GM23338 (cell line): Measurements from ENCODE around the gene CD44.

Experiments used
- CREB1 ChIP-seq: fragments of 250-450 bp; sonication (Bioruptor Pico); IDR thresholded peaks from 2 replicates; pipeline ENCODE4 v1.5.0; 2020; ENCODE audit warnings: low read depth, mild to moderate bottlenecking, moderate library complexity
- CTCF ChIP-seq, 2 experiments: fragments of 200-600 bp in 1 of 2; sonication (generic) in 1 of 2; conservative IDR thresholded peaks; 2 replicates each; pipeline versions ENCODE4 v1.5.1 to v1.6.1; 2016 to 2017; ENCODE audit warnings: antibody characterized with exemption in 2 of 2, low read depth in 2 of 2, mild to moderate bottlenecking in 2 of 2, moderate library complexity in 1 of 2
- JUNB ChIP-seq: IDR thresholded peaks from one replicate; pipeline ENCODE4 v1.6.1; 2016; ENCODE audit warnings: antibody characterized with exemption; ENCODE audit not compliant: unreplicated experiment
- POLR2AphosphoS5 ChIP-seq: IDR thresholded peaks from 2 replicates; pipeline ENCODE4 v1.6.1; 2016; ENCODE audit warnings: antibody characterized with exemption, low read depth
- TF ChIP-seq, protein P1 (sequence below): IDR thresholded peaks from 2 replicates; pipeline ENCODE4 v1.6.1; 2016; ENCODE audit warnings: antibody characterized with exemption

DNA sequence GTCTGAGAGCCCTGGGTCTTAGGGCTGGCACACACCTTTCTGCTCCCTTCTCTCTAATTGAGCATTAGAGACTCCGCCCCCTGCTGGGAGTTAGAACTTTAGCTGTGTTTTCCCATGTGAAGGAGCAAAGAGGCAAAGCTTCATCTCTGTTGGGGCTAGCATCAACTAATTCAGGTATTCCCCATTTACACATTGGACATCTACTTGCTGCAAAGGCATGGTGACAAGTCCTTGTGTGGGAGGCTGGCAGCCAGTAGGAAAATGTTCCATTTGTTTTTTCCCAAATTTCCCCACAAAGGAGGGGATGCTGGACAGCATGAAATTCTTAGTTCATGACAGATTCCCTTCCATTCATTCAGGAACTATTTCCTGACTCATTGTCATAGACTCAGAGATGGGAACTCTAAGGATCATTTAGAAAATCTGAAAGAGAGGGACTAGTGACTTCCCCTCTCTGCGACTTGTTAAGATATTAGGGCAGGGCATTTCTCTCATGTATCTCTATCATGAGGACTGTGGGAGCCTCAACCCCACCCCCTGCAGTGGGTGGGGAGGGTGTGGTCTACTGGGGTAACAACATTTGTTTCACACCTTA, 3.6 kb downstream of the CD44 start:
- no peak for TF ChIP-seq JUNB
- TF ChIP-seq CREB1 (CRISPR knock-in tag), result no peak
- peak in 1 of 2 experiments; percentile 35; a peak in 1 of 4 replicates for TF ChIP-seq CTCF (conservative IDR thresholded peaks at IDR 0.05; ENCODE audit: low read depth in 2 of 2)
- no peak for TF ChIP-seq POLR2AphosphoS5
- TF ChIP-seq, protein P1, sequence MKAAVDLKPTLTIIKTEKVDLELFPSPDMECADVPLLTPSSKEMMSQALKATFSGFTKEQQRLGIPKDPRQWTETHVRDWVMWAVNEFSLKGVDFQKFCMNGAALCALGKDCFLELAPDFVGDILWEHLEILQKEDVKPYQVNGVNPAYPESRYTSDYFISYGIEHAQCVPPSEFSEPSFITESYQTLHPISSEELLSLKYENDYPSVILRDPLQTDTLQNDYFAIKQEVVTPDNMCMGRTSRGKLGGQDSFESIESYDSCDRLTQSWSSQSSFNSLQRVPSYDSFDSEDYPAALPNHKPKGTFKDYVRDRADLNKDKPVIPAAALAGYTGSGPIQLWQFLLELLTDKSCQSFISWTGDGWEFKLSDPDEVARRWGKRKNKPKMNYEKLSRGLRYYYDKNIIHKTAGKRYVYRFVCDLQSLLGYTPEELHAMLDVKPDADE, result no peak
